Stimulated activated CD4-positive, alpha-beta T cell treated with anti-CD3 and anti-CD28 coated beads, Interleukin-1b, Interleukin-23, amount 100 ng/mL, for 48 hours (primary cell): ENCODE data around the gene PCSK6.
A peak's percentile ranks its signal among the peaks of the same experiment; 100 is the strongest.

Experiments used
- DNase-seq: peaks from one replicate; pipeline ENCODE4 v3.0.0-alpha.2; 2020

PCSK6 gene

GRCh38 chr15:101498717-101499480, 9.4 kb upstream of the PCSK6 start:
- no peak for DNase-seq

- DNase-seq, result no peak
Observed at GRCh38 chr15:101498076-101498716, 8.7 kb upstream of the PCSK6 start.

GRCh38 chr15:101497484-101498034, 8.1 kb upstream of the PCSK6 start:
- DNase-seq, result no peak

GRCh38 chr15:101497017-101497416, 7.5 kb upstream of the PCSK6 start:
- no peak for DNase-seq

- DNase-seq, result no peak
Observed at GRCh38 chr15:101496198-101496986, 6.9 kb upstream of the PCSK6 start.

- no peak for DNase-seq
Observed at GRCh38 chr15:101495334-101496197, 6.1 kb upstream of the PCSK6 start.

- DNase-seq, result no peak
Observed at GRCh38 chr15:101494251-101494796, 4.8 kb upstream of the PCSK6 start.

GRCh38 chr15:101492766-101493692, 3.5 kb upstream of the PCSK6 start:
- no peak for DNase-seq

- DNase-seq, result no peak
Observed at GRCh38 chr15:101491734-101492640, 2.5 kb upstream of the PCSK6 start.

- DNase-seq, result no peak
Observed at GRCh38 chr15:101490922-101491733, 1.6 kb upstream of the PCSK6 start.

GRCh38 chr15:101490408-101490891, 943 bp upstream of the PCSK6 start:
- DNase-seq, result no peak

- peak; percentile 21 for DNase-seq
Observed at GRCh38 chr15:101489237-101489598, 289 bp downstream of the PCSK6 start.

GRCh38 chr15:101488300-101489164, 975 bp downstream of the PCSK6 start:
- no peak for DNase-seq

GRCh38 chr15:101486696-101487459, 2.6 kb downstream of the PCSK6 start:
- no peak for DNase-seq

GRCh38 chr15:101483462-101483861, 6.0 kb downstream of the PCSK6 start:
- DNase-seq, result no peak

GRCh38 chr15:101482526-101483371, 6.8 kb downstream of the PCSK6 start:
- no peak for DNase-seq
